Gastroesophageal sphincter (tissue), 3 donors: ENCODE results near the gene PDF.

Experiments
- POLR2A ChIP-seq, 2 donors: fragments of 450-650 bp; IDR thresholded peaks; one replicate each; pipeline ENCODE4 v1.6.1; 2017; ENCODE audit warnings: antibody characterized with exemption in 2 of 2, mild to moderate bottlenecking in 2 of 2, moderate library complexity in 1 of 2
- TF ChIP-seq, protein P1 (sequence below), 4 experiments: fragments of 200-600 bp in 2 of 4; fragments of 450-650 bp in 2 of 4; sonication (generic) in 1 of 4; IDR thresholded peaks; one replicate each; pipeline ENCODE4 v1.5.1; 2017 to 2019; ENCODE audit warnings: antibody characterized with exemption in 4 of 4, mild to moderate bottlenecking in 2 of 4, moderate library complexity in 2 of 4

DNA sequence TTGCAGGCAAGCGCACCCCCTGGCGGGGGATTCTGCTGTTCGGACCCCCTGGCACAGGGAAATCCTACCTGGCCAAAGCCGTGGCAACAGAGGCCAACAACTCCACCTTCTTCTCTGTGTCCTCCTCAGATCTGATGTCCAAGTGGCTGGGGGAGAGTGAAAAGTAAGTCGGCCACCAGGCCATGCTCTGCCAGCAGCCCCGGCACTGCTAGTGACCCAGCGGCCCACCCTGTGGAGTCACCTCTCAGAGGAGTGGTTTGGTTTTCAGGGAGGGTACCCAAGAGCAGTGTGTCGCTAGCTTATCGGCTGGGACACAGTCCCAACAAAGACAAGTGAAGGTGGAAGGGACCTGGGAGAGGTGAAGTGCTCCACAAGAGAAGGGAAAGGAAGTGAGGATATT is 11.0 kb downstream of the PDF start:
- TF ChIP-seq, protein P1, sequence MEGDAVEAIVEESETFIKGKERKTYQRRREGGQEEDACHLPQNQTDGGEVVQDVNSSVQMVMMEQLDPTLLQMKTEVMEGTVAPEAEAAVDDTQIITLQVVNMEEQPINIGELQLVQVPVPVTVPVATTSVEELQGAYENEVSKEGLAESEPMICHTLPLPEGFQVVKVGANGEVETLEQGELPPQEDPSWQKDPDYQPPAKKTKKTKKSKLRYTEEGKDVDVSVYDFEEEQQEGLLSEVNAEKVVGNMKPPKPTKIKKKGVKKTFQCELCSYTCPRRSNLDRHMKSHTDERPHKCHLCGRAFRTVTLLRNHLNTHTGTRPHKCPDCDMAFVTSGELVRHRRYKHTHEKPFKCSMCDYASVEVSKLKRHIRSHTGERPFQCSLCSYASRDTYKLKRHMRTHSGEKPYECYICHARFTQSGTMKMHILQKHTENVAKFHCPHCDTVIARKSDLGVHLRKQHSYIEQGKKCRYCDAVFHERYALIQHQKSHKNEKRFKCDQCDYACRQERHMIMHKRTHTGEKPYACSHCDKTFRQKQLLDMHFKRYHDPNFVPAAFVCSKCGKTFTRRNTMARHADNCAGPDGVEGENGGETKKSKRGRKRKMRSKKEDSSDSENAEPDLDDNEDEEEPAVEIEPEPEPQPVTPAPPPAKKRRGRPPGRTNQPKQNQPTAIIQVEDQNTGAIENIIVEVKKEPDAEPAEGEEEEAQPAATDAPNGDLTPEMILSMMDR (IDR thresholded peaks at IDR 0.05) = no peak
- no peak for TF ChIP-seq POLR2A (IDR thresholded peaks at IDR 0.05)
